COR-L47 (cell line): Measurements from ENCODE around the gene CMTM2.
"Not testable (repeated sequence)": the region's sequence is repeated elsewhere in the genome, so short reads cannot be mapped to it uniquely, and the experiment has no call there.

Experiments
- DNase-seq: peaks from one replicate; lab custom pipeline; 2025; lab: John Stamatoyannopoulos, UW

Gene CMTM2

DNA sequence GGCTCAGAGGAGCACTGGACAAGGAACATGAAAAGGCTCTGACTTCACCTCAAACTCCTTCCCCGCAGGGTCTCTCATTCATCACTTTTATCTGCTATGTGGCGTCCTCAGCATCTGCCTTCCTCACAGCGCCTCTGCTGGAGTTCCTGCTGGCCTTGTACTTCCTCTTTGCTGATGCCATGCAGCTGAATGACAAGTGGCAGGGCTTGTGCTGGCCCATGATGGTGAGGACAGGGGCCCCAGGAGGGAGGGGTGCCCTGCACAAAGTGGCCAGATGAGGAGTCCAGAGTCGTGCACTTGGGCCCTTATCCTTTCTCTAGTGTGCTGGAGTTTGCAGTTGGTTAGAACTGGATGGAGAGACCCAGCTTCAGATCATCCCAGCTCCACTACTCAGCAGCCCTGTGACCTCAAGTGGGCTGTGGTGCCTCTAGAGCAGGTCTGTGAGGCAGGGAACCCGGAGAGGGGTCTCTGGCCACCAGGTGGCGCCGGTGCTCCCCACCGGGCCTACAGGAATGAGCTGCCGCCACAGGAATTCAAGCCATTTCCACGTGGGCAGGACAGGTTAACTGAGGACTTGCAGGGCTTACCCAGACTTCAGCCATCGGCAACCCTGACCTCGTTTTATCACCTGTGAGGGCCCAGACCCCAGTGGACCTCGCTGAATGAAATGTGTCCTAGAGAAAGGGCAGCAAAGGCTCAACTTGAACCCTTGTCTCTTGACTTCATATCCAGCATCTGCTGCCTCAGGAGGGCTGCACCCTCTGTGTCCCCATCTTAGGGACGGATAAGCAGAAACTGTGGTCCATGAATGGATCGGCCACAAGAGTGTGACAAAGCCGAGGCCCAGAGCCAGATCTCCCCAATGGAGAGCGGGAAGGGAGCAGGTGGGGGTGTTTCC lies 29.2 kb downstream of the CMTM2 start:
- peak; percentile 70 for DNase-seq

DNA sequence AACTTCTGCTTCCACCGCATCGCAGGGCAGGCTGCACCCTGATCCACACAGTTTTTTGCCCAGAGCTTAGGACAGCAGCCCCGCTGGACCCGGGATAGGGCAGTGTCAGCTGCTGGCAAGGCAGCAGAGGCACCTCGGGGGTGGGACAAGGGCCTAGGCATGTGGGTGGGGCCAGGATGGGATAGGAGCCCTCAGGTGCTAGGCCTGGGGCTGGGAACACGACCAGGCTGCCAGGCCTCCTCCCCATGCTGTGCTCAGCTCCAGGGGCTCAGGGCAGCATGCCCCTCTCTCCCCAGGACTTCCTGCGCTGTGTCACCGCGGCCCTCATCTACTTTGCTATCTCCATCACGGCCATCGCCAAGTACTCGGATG lies 29.9 kb downstream of the CMTM2 start:
- DNase-seq: no peak

DNA sequence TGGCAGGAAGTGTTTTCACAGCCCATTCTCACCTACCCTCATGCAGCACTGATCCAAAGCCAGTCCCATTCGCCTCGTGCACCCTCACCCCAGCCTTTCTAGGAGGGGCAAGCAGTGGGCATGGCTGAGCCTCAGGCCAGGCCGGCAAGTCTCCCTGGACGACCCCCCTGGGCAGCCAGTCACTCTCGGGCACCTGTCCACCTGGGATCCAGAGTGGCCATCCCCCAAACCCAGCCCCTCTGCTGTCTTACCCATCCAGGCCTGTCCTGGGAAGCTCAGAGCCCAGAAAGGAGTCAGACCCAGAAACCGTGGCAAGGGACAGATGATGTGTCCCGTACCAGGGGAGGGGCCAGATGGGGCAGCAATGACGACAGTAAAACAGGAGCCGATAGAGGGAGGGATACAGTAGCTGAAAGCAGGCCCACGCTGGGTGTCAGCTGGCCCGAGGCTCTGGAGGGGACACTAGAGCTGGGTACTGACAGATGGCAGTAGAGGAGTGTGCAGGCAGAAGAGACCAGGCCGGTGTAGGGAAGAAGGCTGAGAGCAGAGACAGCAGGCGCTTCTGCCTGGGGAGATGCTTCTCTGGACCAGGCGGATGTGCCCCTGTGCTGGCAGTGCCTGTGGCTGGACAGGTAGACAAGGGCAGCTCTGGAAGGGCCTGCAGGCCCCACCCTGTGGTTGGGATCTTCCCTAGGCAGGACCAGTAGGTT lies 31.0 kb downstream of the CMTM2 start:
- no peak for DNase-seq

DNA sequence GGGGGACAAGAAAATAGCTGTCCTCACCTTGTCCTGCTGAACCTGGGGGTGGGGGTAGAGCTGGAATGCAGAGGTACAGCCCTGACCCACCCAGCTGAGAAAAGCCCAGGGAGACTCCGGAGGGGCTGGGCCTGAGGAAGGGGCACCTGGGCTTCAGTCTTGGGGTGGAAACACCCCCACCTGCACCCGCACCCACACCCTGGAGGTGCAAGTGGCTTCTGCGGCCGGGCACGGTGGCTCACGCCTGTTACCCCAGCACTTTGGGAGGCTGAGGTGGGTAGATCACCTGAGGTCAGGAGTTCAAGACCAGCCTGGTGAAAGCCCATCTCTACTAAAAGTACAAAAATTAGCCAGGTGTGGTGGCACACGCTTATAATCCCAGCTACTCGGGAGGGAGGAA lies 32.6 kb downstream of the CMTM2 start:
- not testable (repeated sequence) for DNase-seq

DNA sequence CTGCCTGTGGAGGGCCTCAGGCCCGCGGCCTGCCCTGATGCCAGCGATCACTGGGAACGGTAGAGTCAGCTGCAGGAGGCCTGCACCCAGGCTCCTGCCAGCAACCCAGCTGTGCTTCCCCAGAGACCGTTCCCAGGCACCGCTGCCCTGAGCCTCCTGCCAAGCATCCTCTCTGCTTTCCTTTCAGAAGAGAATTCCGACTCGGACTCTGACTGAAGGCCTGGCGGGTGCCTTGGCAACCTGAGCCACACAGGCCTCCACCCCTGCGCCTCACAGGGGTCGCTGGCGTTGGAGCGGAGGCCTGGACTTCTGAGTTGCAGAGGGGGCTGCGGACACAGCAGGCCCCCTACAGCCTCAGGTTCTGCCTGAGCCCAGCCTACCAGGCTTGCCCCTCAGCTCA lies 33.2 kb downstream of the CMTM2 start:
- no peak for DNase-seq

DNA sequence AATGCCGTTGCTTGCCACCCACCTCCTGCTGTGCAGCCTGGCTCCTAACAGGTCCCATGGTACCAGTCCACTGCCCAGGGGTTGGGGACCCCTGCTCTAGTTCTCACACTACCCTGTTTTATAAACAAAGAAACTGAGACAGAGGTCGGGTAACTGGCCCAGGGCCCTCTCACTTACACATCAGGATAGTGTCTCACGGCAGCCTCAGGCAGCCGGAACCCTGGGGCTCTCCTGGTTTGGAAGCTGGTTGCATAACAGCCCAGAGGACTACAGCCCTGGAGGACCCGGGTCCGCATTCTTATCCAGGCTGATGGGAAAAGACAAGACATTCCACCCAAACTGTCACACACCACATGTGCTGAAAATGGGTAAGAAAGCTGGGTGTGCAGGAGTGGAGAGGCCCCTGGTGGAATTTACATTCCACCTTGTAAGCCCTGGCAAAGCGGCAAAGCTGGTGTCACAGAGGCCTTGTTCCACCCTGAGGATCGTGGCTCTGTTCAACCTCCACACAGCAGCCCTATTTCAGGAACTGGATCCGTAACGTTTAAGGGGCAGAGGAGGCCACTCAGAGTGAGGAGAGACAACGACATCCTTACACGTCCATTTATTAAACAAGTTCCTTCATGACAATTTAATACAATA lies 35.0 kb downstream of the CMTM2 start:
- no peak for DNase-seq

DNA sequence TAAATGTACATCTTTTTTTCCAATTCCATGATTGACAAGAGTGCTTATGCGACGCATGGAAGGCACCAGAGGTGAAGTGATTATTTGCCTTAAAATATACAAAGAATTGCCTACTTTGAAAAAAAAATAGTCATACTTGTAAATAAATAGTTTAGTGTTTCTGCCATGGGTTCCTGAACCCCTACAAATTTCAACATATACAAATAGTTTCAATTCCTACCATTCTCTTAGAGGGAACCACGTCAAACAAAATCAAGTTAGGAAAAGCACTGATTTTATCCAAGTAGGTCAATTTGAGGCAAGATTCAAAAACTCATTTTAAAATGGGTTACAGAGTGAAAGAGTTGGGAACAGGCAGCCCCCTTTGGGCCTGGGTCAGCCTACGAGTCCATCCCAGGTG lies 36.9 kb downstream of the CMTM2 start:
- no peak for DNase-seq

DNA sequence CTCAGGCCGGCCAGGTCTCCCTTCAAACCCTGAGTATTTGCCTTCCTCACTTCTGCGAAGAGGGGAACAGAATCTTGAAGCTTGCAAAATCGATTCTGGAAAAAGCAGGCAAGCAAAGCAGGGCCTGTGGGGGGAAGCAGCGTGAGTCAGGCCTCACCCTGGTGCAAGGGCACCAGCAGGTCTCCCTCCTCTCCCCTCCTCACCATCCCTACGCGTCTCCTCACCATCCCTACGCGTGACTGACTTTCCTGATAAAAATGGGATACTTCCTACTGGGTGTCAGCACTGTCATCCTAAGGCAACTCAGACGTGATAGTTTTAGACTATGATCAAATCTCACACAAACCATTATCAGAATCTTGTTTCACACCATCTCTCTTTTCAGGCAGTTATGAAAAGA lies 37.3 kb downstream of the CMTM2 start:
- no peak for DNase-seq

DNA sequence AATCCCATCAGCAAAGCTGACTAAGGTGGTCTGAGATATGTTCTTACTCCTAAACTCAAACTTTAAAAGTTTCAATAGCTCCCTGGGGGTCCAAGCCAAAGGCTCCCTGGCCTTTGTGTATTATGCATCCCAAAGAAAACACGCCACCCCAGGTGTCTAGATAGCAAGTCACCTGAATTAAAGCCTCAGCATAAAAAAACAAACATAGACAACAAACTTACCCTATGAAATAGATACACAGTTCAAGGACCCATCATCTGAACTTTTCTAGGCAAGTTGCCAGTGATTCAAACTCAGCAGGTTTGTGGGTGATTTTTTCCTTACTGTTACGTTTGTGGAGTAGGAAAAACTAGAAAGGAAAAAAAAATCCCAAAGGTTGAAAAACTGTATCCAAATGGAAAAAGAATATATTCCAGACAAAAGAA lies 37.8 kb downstream of the CMTM2 start:
- no peak for DNase-seq

DNA sequence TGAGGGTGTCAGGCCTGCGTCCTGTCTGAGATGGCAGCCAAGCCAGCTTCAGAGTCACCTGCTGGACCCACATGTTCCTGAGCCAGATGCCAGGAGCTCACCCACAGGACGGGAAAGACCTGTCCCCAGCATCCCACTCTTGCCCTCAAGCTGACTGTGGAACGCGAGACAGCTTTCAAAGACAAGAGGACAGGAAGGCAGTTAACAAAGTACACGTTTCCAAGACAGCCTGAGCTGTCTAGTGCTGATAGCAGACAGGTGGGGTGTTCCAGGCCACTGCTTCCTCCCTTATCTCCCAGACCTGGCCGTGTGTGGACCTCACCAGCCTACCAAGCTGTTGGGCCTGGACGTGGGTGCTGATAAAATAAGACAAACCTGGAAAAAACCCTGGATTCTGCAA lies 38.5 kb downstream of the CMTM2 start:
- no peak for DNase-seq

DNA sequence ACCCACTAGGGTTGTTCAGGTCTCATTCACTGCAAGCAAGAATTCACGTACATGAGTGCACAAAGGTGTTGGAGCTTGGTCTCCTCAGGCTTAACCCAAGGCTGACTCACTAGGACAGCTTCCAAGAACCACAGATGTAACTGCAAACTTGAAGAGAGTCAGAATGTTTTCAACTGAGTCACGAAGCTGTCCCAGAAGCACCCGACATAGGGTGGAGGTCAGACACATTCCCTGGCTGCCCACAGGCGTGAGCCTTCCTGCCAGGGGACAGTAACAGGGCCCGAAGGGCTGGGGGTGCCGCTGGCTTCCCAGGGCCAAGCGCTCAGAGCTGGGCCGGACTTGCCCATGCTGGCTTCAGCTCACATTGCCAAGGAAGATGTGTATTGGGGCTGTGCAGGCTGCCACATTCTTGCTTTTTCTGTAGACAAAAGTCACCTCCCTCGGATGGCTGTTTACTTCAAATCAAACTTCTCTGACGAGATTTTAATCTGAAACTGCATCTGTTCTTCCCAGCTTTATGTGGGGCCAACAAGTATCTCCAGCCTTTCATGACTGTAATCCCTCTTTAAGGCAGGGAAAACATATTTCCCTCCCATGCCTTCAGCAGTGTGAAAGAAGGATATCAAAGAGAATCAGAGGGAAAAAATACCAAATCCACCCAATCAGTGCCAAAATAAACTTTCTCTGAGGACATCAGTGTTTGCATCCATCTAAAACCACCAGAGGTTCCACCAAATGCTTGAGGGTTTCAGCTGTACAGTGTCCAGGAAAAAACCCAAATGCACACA lies 39.5 kb downstream of the CMTM2 start:
- DNase-seq: no peak

DNA sequence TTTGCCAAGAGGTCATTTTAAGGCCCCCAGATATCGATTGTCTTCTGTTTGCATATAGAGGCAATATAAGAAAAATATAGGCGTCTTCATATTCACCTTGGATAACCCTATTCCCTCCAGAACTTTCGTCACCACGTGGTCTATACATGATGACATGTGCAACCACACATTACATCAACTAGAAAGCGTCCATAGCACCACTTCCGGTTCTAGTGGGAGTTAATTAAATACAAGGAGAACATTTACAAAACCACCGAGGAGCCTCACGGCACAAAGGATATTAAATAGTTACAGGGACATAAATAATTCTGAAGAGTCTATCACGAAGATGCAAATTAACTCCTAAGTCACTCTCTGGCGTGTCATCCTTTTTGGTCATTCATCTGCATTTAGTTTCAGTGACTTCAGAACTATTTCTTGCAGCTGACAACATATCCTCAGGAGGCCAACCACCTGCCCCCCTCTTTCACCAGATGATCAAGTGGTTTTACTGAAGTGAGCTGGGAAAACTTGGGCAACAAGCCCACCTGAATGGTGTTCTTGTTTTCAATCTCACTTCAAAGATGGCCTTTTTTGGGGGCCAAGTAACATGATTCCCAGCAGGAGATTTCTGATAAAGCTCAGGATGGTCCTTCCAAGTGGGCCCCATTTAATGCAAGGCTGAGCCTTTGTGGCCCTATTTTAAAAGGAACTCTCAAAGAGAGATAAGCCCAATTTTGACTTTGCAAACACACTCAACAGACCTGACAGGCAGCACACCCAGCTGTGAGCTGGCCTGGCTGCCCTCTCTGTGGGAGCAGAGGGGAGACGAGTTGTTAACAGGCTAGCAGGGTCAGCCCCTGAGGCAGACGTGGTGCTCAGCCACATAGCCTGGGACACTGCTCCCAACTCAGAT lies 40.5 kb downstream of the CMTM2 start:
- no peak for DNase-seq

DNA sequence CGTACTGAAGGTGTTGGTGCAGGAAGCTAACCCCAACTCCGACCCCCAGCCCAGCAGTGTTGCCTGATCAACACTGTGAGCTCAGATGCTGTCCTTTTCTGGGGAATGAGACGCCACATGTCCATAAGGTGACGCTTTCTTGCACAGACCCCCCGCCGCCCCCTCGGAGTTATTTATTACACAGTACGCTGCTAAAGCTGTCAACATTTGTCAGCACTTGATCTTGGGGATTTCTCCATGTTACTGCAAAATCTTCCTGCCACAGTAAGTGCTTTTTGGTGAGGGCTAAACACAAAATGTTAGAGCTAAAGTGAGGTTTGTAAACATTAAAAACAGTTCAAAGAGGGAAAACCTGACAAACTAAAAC lies 41.1 kb downstream of the CMTM2 start:
- DNase-seq: no peak

DNA sequence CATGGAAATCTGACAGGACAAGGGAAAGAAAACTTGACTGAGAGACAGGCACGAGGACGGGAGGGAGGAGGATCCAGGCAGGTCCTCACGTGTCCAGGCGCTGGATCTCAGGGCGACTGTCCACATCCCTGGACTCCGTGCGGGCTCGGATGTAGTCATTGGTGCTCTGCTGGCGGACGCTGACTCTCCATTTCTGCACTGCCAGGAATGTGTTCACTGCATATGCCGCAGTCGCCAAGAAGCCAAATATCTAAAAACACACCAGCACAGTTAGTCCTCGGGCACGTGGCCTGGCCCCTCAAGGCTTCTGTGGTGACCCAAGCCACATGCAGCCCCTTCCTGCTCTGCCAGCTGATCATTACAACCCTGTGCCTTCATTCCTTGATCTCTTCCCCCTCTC lies 42.7 kb downstream of the CMTM2 start:
- no peak for DNase-seq

DNA sequence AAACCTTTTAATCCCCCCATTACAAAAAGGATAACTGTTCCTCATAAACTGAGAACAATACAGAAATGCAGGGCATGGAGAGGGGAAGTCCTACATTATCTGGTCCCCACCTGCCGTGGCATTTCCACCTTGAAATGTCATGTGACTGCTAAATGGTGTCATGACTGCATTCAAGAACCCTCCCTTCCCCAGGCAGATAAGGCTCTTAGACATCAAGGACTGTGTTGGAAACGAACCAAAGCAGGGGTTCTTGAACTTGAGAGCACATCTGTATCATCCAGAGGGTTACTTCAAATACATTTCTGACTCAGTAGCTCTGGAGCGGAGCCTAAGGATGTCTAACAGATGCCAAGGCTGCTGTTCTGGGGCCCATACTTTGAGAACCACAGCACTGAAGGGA lies 43.6 kb downstream of the CMTM2 start:
- no peak for DNase-seq

DNA sequence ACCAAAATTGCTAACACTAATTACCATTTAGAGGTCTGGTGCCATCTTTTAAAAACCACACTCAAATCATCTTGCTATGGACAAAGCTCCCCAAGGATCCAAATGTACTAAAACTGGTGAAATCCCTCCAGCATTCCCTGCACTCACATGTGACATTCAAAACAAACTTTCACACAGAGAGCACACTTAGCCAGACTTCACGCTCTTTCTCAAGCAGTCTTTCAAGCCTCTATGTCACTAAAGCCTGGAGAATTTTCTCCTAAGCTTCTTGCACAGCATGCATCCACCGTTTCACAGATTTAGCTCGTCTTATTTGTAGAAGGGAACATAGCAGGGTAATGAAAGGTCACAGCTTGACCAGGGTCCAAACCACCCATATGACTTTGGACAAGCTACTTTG lies 44.5 kb downstream of the CMTM2 start:
- no peak for DNase-seq

DNA sequence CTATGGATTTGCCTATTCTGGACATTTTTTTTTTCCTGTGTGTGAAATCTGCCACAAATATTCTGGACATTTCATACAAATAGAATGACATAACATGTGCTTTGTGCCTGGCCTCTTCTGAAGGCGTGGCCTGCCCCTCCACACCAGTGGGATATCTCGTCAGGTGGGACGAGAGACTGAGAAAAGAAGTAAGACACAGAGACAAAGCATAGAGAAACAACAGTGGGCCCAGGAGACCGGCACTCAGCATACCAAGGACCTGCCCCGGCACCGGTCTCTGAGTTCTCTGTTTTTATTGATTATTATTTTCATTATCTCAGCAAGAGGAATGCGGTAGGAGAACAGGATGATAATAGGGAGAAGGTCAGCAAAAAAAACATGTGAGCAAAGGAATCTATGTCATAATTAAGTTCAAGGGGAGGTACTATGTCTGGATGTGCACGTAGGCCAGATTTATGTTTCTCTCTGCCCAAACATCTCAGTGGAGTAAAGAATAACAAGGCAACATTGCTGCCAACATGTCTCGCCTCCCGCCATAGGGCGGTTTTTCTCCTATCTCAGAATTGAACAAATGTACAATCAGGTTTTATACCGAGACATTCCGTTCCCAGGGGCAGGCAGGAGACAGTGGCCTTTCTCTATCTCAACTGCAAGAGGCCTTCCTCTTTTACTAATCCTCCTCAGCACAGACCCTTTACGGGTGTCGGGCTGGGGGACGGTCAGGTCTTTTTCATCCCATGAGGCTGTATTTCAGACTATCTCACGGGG lies 48.5 kb downstream of the CMTM2 start:
- DNase-seq: not testable (repeated sequence)

DNA sequence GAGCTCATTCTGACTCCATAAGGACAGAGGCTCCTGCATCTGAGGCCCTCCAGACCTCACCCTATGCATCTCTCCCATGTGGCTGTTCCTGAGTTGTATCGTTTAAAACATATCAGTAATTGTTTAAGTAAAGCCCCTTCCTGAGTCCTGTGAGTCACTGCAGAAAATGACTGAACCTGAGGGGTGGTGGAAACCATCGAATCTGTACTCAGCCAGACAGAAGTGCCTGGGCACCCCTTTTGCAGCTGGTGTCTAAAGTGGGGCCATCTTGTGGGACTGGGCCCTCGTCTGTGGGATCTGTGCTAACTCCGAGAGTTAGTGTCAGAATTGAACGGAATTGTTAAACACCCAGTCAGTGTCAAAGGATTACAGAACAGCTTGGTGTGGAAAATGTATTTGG lies 50.6 kb downstream of the CMTM2 start:
- no peak for DNase-seq

DNA sequence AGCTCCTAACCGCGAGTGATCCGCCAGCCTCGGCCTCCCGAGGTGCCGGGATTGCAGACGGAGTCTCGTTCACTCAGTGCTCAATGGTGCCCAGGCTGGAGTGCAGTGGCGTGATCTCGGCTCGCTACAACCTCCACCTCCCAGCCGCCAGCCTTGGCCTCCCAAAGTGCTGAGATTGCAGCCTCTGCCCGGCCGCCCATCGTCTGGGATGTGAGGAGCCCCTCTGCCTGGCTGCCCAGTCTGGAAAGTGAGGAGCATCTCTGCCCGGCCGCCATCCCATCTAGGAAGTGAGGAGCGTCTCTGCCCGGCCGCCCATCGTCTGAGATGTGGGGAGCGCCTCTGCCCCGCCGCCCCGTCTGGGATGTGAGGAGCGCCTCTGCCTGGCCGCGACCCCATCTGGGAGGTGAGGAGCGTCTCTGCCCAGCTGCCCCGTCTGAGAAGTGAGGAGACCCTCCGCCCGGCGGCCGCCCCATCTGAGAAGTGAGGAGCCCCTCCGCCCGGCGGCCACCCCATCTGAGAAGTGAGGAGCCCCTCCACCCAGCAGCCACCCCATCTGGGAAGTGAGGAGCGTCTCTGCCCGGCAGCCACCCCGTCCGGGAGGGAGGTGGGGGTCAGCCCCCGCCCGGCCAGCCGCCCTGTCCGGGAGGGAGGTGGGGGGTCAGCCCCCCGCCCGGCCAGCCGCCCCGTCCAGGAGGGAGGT lies 51.4 kb downstream of the CMTM2 start:
- not testable (repeated sequence) for DNase-seq

DNA sequence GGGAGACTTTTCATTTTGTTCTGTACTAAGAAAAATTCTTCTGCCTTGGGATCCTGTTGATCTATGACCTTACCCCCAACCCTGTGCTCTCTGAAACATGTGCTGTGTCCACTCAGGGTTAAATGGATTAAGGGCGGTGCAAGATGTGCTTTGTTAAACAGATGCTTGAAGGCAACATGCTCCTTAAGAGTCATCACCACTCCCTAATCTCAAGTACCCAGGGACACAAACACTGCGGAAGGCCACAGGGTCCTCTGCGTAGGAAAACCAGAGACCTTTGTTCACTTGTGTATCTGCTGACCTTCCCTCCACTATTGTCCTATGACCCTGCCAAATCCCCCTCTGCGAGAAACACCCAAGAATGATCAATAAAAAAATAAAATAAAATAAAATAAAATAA lies 52.3 kb downstream of the CMTM2 start:
- DNase-seq: not testable (repeated sequence)
